ENCODE results near the gene FRS2. TPM values are rescaled to one million over a fixed set of nuclear protein-coding genes. Genes with fewer than 3 reads are reported as not detected.

The FRS2 gene
- total and polyA plus RNA-seq, 2 experiments from 2014 or later, result 15.9 to 43.2 TPM

- Histone ChIP-seq H3K4me3 (no peak overlapping the region), H3K4me1 (ENCODE audit: low read depth) (peaks cover 66% of the 10 kb centered on the region), H3K27ac (peak overlapping the region; percentile 34), H3K27me3 (no peaks in the 10 kb centered on the region), H3K9me3 (ENCODE audit: low read depth) (no peaks in the 10 kb centered on the region), H3K36me3 (no peaks in the 10 kb centered on the region)
- DNase-seq (ENCODE audit: low read depth in 1 of 2, low spot score in 1 of 2), result no peak
- TF ChIP-seq CTCF (IDR thresholded peaks at IDR 0.05; ENCODE audit: low read depth, low read length), result no peak
These were observed 41.5 kb downstream of the FRS2 start for GRCh38 chr12:69511469-69512267.

- peaks cover 66% of the 10 kb centered on the region for H3K4me1 ChIP-seq (ENCODE audit: low read depth)
These were observed 42.6 kb downstream of the FRS2 start for GRCh38 chr12:69512820-69513219.

GRCh38 chr12:69513297-69513696 lies 43.1 kb downstream of the FRS2 start:
- TF ChIP-seq CTCF (IDR thresholded peaks at IDR 0.05; ENCODE audit: low read depth, low read length), result no peak
- H3K4me1 ChIP-seq (ENCODE audit: low read depth), result peaks cover 66% of the 10 kb centered on the region
- no peaks in the 10 kb centered on the region for H3K36me3 ChIP-seq
- no peak for DNase-seq (ENCODE audit: low read depth in 1 of 2, low spot score in 1 of 2)
- no peak overlapping the region for H3K27ac ChIP-seq
- H3K9me3 ChIP-seq (ENCODE audit: low read depth), result no peaks in the 10 kb centered on the region
- no peak overlapping the region for H3K4me3 ChIP-seq
- H3K27me3 ChIP-seq, result no peaks in the 10 kb centered on the region

More at GRCh38 chr12:69512820-69513219, 42.6 kb downstream of the FRS2 start:
- H3K27ac ChIP-seq, result no peak overlapping the region
- no peaks in the 10 kb centered on the region for H3K9me3 ChIP-seq (ENCODE audit: low read depth)
- TF ChIP-seq CTCF (IDR thresholded peaks at IDR 0.05; ENCODE audit: low read depth, low read length), result no peak
- H3K27me3 ChIP-seq, result no peaks in the 10 kb centered on the region
- H3K36me3 ChIP-seq, result no peaks in the 10 kb centered on the region
- H3K4me3 ChIP-seq, result no peak overlapping the region
- peak in 1 of 2 donors; percentile 40 for DNase-seq (ENCODE audit: low read depth in 1 of 2, low spot score in 1 of 2)

GRCh38 chr12:69514111-69514510 lies 43.9 kb downstream of the FRS2 start:
- H3K9me3 ChIP-seq (ENCODE audit: low read depth), result no peaks in the 10 kb centered on the region
- H3K27me3 ChIP-seq, result no peaks in the 10 kb centered on the region
- no peak for DNase-seq (ENCODE audit: low read depth in 1 of 2, low spot score in 1 of 2)
- no peak overlapping the region for H3K27ac ChIP-seq
- H3K36me3 ChIP-seq, result no peaks in the 10 kb centered on the region
- H3K4me3 ChIP-seq, result no peak overlapping the region
- TF ChIP-seq CTCF (IDR thresholded peaks at IDR 0.05; ENCODE audit: low read depth, low read length), result no peak
- peaks cover 66% of the 10 kb centered on the region for H3K4me1 ChIP-seq (ENCODE audit: low read depth)

- TF ChIP-seq CTCF (IDR thresholded peaks at IDR 0.05; ENCODE audit: low read depth, low read length), result no peak
- Histone ChIP-seq H3K9me3 (ENCODE audit: low read depth) (no peaks in the 10 kb centered on the region), H3K27ac (no peak overlapping the region), H3K27me3 (no peaks in the 10 kb centered on the region), H3K4me3 (no peak overlapping the region), H3K4me1 (ENCODE audit: low read depth) (peaks cover 59% of the 10 kb centered on the region), H3K36me3 (no peaks in the 10 kb centered on the region)
- no peak for DNase-seq (ENCODE audit: low read depth in 1 of 2, low spot score in 1 of 2)
These were observed 44.7 kb downstream of the FRS2 start for GRCh38 chr12:69514845-69515244.
